HepG2 (cell line): ENCODE measurements around the gene ZNF320. TPM values are rescaled to one million over a fixed set of nuclear protein-coding genes. Genes with fewer than 3 reads are reported as not detected.
"Not testable (repeated sequence)": the region's sequence is repeated elsewhere in the genome, so short reads cannot be mapped to it uniquely, and the experiment has no call there.

Experiments used
- ATAC-seq: fragments of 200-7000 bp; cut with Tn5 transposase; 3 replicates; pipeline ENCODE4 v1.9.1; 2020; ENCODE audit warnings: mild to moderate bottlenecking, moderate library complexity
- BruUV-seq: library from RNA; stranded (reverse); fragments of 400-500 nt; replicated peaks from 2 replicates; lab custom pipeline; 2021; lab: Mats Ljungman, UMichigan
- CTCF ChIA-PET: fragments of 300-600 bp; formaldehyde crosslinking; extraction: SDS; loops from one replicate; lab custom pipeline; 2021; ENCODE audit warnings: low total read pairs, inconsistent platforms, low intra/inter-chr PET ratio; lab: Yijun Ruan, JAX
- POLR2A ChIA-PET: fragments of 350-600 bp; sonication (Branson Sonifier 250); formaldehyde crosslinking; loops from one replicate; lab custom pipeline; 2020; ENCODE audit warnings: antibody characterized with exemption, inconsistent platforms; lab: Yijun Ruan, JAX
- DNase-seq: peaks from one replicate; pipeline ENCODE4 v3.0.0-alpha.2; 2015; ENCODE audit warnings: low spot score
- FAIRE-seq: peaks from 3 replicates; lab custom pipeline; 2011; peaks lifted over from hg19 to GRCh38; lab: Jason Lieb, UNC
- H2AFZ ChIP-seq: one replicate; pipeline ENCODE4 v1.6.1; 2011; ENCODE audit warnings: low read length, inconsistent platforms
- H3K27ac ChIP-seq: fragments of 300-600 bp; 3 replicates; pipeline ENCODE4 v1.8.0; 2011; ENCODE audit warnings: mixed run types, mild to moderate bottlenecking, mixed read lengths, low read length, inconsistent platforms; ENCODE audit not compliant: insufficient read depth; ENCODE audit errors: extremely low read length
- H3K27me3 ChIP-seq, 2 experiments: fragments of 200-600 bp in 1 of 2; 2 replicates in 1 of 2; 3 replicates in 1 of 2; pipeline versions ENCODE4 v1.6.0 to v1.8.0; 2011; ENCODE audit warnings: low read length in 2 of 2, mild to moderate bottlenecking in 2 of 2, moderate library complexity in 2 of 2, inconsistent platforms in 1 of 2; ENCODE audit not compliant: insufficient read depth in 2 of 2, control insufficient read depth in 1 of 2
- H3K36me3 ChIP-seq, 2 experiments: fragments of 200-600 bp in 1 of 2; replicated peaks in 1 of 2; 2 replicates in 1 of 2; 3 replicates in 1 of 2; pipeline versions ENCODE4 v1.5.1 to v1.8.0; 2011; ENCODE audit warnings: low read length in 2 of 2, inconsistent platforms in 1 of 2; ENCODE audit not compliant: insufficient read depth in 2 of 2, control insufficient read depth in 1 of 2
- H3K4me1 ChIP-seq: 2 replicates; pipeline ENCODE4 v1.5.1; 2012; ENCODE audit warnings: low read length, inconsistent platforms; ENCODE audit not compliant: insufficient read depth
- H3K4me2 ChIP-seq: 2 replicates; pipeline ENCODE4 v1.6.0; 2011; ENCODE audit warnings: low read depth, low read length, inconsistent platforms
- H3K4me3 ChIP-seq, 3 experiments: fragments of 200-600 bp in 1 of 3; sonication (generic), shearing (Covaris generic) in 1 of 3; replicated peaks in 1 of 3; 2 replicates each; pipeline ENCODE4 v1.5.1; 2011 to 2016; ENCODE audit warnings: low read length in 3 of 3, inconsistent platforms in 2 of 3, low read depth in 2 of 3, mild to moderate bottlenecking in 2 of 3, control low read depth in 1 of 3, mixed read lengths in 1 of 3; ENCODE audit not compliant: insufficient read depth in 1 of 3
- H3K79me2 ChIP-seq: one replicate; pipeline ENCODE4 v1.6.1; 2011; ENCODE audit warnings: low read length, inconsistent platforms; ENCODE audit not compliant: insufficient read depth
- H3K9ac ChIP-seq: 2 replicates; pipeline ENCODE4 v1.6.0; 2011; ENCODE audit warnings: mild to moderate bottlenecking, low read depth, low read length, inconsistent platforms; ENCODE audit not compliant: insufficient read depth
- H3K9me3 ChIP-seq: 2 replicates; pipeline ENCODE4 v1.5.1; 2012; ENCODE audit warnings: mild to moderate bottlenecking, low read length
- H4K20me1 ChIP-seq: 2 replicates; pipeline ENCODE4 v1.6.0; 2011; ENCODE audit warnings: inconsistent platforms, mild to moderate bottlenecking, low read length, moderate library complexity; ENCODE audit not compliant: insufficient read depth
- ARID2 ChIP-seq: sonication (generic); formaldehyde crosslinking; IDR thresholded peaks from 2 replicates; pipeline ENCODE4 v1.8.1; 2022; ENCODE audit warnings: mild to moderate bottlenecking, missing genetic modification reagents, borderline replicate concordance
- CEBPB ChIP-seq: IDR thresholded peaks from 2 replicates; pipeline ENCODE4 v1.6.1; 2011; ENCODE audit warnings: low read depth, low read length, improper control_type of control experiment, borderline replicate concordance
- ETS1 ChIP-seq: sonication (generic); formaldehyde crosslinking; IDR thresholded peaks from 2 replicates; pipeline ENCODE4 v1.4.0; 2020; ENCODE audit warnings: missing genetic modification reagents
- MED8 ChIP-seq: sonication (generic); formaldehyde crosslinking; IDR thresholded peaks from 2 replicates; pipeline ENCODE4 v1.8.1; 2023; ENCODE audit warnings: mild to moderate bottlenecking, missing genetic modification reagents; ENCODE audit not compliant: insufficient replicate concordance
- MZF1 ChIP-seq: sonication (generic); formaldehyde crosslinking; IDR thresholded peaks from 2 replicates; pipeline ENCODE4 v1.8.1; 2023; ENCODE audit warnings: mild to moderate bottlenecking, missing genetic modification reagents, borderline replicate concordance
- SALL2 ChIP-seq: sonication (generic); formaldehyde crosslinking; IDR thresholded peaks from 2 replicates; pipeline ENCODE4 v1.8.1; 2023; ENCODE audit warnings: mild to moderate bottlenecking, missing genetic modification reagents, inconsistent platforms
- TEAD3 ChIP-seq: optimal IDR thresholded peaks from 2 replicates; pipeline ENCODE3; 2016; ENCODE audit warnings: borderline replicate concordance
- ZNF687 ChIP-seq: sonication (generic); formaldehyde crosslinking; IDR thresholded peaks from 2 replicates; pipeline ENCODE4 v1.5.1; 2020; ENCODE audit warnings: mild to moderate bottlenecking, missing genetic modification reagents, moderate library complexity
- WGBS: methylation state at CpG from one replicate; pipeline ENCODE4 v1.1.6; 2017; ENCODE audit warnings: low lambda C conversion rate; 5-methylcytosine and 5-hydroxymethylcytosine counted together
- in situ Hi-C: cut with HindIII; loops from 2 replicates; pipeline ENCODE4 v1.10.0; 2017; ENCODE audit warnings: low pct_unique_long_range_greater_than_20kb; ENCODE audit not compliant: extremely low pct_ligation_motif_present
- intact Hi-C: fragments of 100-400 bp; cut with micrococcal nuclease; formaldehyde crosslinking; loops from one replicate; pipeline ENCODE4 v1.10.0; 2022; ENCODE audit not compliant: unreplicated experiment
- polyA plus RNA-seq, 8 experiments: library from polyadenylated mRNA; depleted of rRNA in 3 of 8; stranded (reverse) in 7 of 8; unstranded in 1 of 8; fragments of >200 nt; fragmentation: Illumina TruSeq in 4 of 8; extraction: Trizol in 4 of 8; gene quantifications; 2 replicates each; pipeline versions ENCODE4 v1.2.1 to v1.2.3, GENCODE V29; 2011 to 2016; ENCODE audit warnings: low read depth in 4 of 8, missing spikeins in 1 of 8, mixed read lengths in 1 of 8; ENCODE audit not compliant: insufficient read depth in 1 of 8
- total RNA-seq, 5 experiments: library from RNA; depleted of rRNA; stranded (reverse); fragments of >200 nt; fragmentation: Illumina TruSeq; extraction: Trizol; gene quantifications; 2 replicates each; pipeline ENCODE4 v1.2.3, GENCODE V29; 2016; ENCODE audit warnings: low read depth in 1 of 5

ZNF320 gene
- total and polyA plus RNA-seq, 2 of the 13 experiments (the other 11 are each of a cell fraction or from before 2014, with no cell fraction given) = 0.49 TPM; not detected in 1

GRCh38 chr19:52924641-52925040 lies 27.2 kb upstream of the ZNF320 start:
- peaks cover 17% of the 10 kb centered on the region for H3K4me1 ChIP-seq
- H3K36me3 ChIP-seq = peaks cover 4 to 17% of the 10 kb centered on the region in 2 experiments; a peak in 3 of 5 replicates
- H3K27me3 ChIP-seq, CTCF ChIA-PET, H2AFZ ChIP-seq, FAIRE-seq, in situ Hi-C loops, intact Hi-C loops, H3K9ac ChIP-seq, H3K4me2 ChIP-seq, DNase-seq, H3K4me3 ChIP-seq, H3K9me3 ChIP-seq, H4K20me1 ChIP-seq, ATAC-seq, H3K27ac ChIP-seq, H3K79me2 ChIP-seq, BruUV-seq, POLR2A ChIA-PET: not testable (repeated sequence)
- 97% methylated on average over 9 of the region's 9 CpGs for WGBS

GRCh38 chr19:52923778-52924593 lies 26.6 kb upstream of the ZNF320 start:
- Histone ChIP-seq H2AFZ (no peak overlapping the region), H3K4me3 (peak overlapping the region; percentile 67 to 83 (median 80); a peak in 5 of 6 replicates), H3K36me3 (peaks cover 4 to 13% of the 10 kb centered on the region in 2 experiments; a peak in 3 of 5 replicates), H3K9me3 (no peaks in the 10 kb centered on the region), H3K27ac (peak overlapping the region; percentile 21), H3K9ac (peak overlapping the region; percentile 41), H3K4me1 (peaks cover 17% of the 10 kb centered on the region), H3K27me3 (no peaks in the 10 kb centered on the region), H3K4me2 (peak overlapping the region; percentile 83), H4K20me1 (no peaks in the 10 kb centered on the region), H3K79me2 (no peaks in the 10 kb centered on the region)
- WGBS = 33% methylated on average over 18 of the region's 18 CpGs
- TSS peak; percentile 89 for BruUV-seq
- in situ Hi-C loops (no loop called here), intact Hi-C loops (loop anchor here (2.0 kb wide), 1 partner anchor 39 kb away; the partner anchor contains the start of gene ZNF816)
- FAIRE-seq (no peak), ATAC-seq (peak; percentile 64), DNase-seq (peak; percentile 39)
- CTCF ChIA-PET = no interaction called here
- POLR2A ChIA-PET = no interaction called here
- TF ChIP-seq MZF1 (CRISPR knock-in tag) = no peak
- peak; percentile 41 for TF ChIP-seq ZNF687 (CRISPR knock-in tag)
- 0 out of 2 replicates have a peak, but pooled peaks have one; percentile 12 for TF ChIP-seq ARID2
- TF ChIP-seq SALL2 (CRISPR knock-in tag) = no peak
- peak; percentile 23 for TF ChIP-seq TEAD3 (CRISPR knock-in tag)
- TF ChIP-seq CEBPB = peak; percentile 79
- TF ChIP-seq MED8 = no peak
- TF ChIP-seq ETS1 (CRISPR knock-in tag) = no peak
